NCI-H226 (cell line): Measurements from ENCODE around the gene PPP2R5A.
"Not testable (repeated sequence)": the region's sequence is repeated elsewhere in the genome, so short reads cannot be mapped to it uniquely, and the experiment has no call there.

ENCODE experiments used
- DNase-seq: peaks from one replicate; pipeline ENCODE4 v3.0.0-alpha.2; 2015

The PPP2R5A gene

GRCh38 chr1:212364985-212365384, 79.8 kb downstream of the PPP2R5A start:
- DNase-seq = no peak

DNA sequence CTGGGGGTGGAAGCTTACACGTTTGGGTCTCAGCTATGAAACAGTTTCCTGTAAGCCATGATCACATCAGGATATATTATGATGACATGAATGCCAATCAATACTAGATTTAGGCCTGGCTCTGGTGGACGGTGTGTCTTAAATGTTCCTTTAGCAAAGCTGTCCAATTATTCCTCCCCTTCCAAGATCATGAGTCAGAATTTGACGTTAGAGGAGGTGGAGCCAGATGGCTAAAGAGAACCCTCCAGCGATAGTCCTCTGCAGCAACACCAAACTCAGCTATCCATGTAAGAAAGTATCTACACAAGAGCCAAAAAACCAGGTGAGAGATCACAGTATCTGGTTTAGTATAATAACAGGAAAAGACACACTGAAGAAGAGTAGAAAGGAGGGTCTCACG, 81.7 kb downstream of the PPP2R5A start:
- DNase-seq = no peak

GRCh38 chr1:212367474-212368072, 82.4 kb downstream of the PPP2R5A start:
- DNase-seq = no peak

DNA sequence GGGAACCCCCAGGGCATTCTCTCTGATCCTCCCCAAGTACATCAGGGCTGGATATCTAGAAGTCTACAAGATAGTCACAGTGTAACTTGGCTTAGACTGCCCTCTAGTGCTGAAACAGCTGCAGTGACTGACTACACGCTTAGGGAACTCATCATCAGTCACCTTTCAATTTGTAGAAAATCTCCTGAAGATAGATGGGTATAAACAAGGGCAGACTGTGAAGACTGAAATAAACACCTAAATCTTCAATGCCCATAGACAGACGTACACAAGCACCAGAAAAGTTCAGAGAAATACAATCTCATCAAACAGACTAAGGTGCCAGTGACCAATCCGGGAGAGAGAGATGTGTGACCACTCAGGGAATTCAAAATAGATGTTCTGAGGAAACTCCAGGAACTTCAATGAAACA, 82.9 kb downstream of the PPP2R5A start:
- peak; percentile 48 for DNase-seq

- no peak for DNase-seq
Observed at GRCh38 chr1:212375986-212376385, 90.8 kb downstream of the PPP2R5A start.

- DNase-seq = no peak
Observed at GRCh38 chr1:212377644-212378043, 92.4 kb downstream of the PPP2R5A start.

GRCh38 chr1:212379366-212379765, 94.2 kb downstream of the PPP2R5A start:
- DNase-seq = no peak

GRCh38 chr1:212381397-212382035, 96.3 kb downstream of the PPP2R5A start:
- DNase-seq = no peak

DNA sequence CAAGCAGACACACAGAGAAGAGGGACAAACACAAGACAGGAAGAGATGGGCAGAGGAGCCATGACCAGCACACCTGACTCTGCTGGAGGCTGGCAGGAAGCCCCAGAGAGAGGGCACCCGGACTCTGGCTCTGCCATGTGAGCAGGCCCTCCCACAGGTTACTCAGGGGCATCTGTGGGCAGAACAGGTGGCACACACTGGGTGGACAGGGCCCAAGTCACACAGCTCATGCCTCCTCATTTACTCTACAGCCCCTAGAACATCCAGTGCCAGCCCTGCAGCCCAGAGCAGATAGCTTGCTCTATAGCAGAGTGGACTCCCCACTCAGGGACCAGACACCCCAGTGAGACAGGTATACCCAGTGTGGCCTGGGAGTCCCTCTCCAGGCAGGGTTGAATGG, 100.8 kb downstream of the PPP2R5A start:
- DNase-seq = no peak

DNA sequence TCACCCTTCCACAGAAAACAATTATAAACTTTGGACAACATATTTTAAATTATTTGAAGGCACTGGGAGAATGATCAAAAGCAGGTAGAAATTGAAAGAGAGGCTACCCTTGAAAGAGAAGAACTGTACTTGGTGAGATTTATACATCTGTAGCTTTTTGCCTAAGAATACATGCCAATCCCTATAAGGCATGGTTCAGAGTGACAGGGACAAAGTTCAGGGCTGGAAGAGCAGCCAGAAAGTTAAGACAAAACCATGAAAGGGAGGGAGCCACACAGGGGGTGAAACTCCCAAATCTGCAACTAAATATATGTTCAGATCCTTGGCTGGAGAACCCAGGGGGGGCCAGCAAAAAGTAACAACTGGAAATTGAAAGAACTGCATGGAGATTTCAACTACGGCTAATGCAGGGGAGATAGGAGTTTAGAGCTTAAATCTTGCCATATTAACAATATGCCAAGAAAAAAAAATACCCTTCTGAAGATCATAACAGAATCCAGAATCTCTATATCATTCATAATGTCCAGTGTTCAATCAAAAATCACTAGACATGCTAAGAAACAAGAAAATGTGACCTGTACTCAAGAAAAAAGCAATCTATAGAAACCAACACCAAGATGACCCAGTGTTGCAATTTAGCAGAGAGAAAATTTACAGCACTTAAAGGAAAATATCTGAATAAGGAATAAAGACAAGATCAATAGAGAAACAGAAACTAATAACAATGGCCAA, 103.9 kb downstream of the PPP2R5A start:
- no peak for DNase-seq

DNA sequence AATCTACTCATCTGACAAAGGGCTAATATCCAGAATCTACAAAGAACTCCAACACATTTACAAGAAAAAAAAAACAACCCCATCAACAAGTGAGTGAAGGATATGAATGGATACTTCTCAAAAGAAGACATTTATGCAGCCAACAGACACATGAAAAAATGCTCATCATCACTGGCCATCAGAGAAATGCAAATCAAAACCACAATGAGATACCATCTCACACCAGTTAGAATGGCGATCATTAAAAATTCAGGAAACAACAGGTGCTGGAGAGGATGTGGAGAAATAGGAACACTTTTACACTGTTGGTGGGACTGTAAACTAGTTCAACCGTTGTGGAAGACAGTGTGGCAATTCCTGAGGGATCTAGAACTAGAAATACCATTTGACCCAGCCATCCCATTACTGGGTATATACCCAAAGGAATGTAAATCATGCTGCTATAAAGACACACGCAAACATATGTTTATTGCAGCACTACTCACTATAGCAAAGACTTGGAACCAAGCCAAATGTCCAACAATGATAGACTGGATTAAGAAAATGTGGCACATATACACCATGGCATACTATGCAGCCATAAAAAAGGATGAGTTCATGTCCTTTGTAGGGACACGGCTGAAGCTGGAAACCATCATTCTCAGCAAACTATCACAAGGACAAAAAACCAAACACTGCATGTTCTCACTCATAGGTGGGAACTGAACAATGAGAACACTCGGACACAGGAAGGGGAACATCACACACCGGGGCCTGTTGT, 110.6 kb downstream of the PPP2R5A start:
- DNase-seq = not testable (repeated sequence)

GRCh38 chr1:212396638-212397037, 111.4 kb downstream of the PPP2R5A start:
- no peak for DNase-seq

GRCh38 chr1:212397171-212397570, 112.0 kb downstream of the PPP2R5A start:
- no peak for DNase-seq

- DNase-seq = no peak
Observed at GRCh38 chr1:212401042-212401441, 115.8 kb downstream of the PPP2R5A start.

DNA sequence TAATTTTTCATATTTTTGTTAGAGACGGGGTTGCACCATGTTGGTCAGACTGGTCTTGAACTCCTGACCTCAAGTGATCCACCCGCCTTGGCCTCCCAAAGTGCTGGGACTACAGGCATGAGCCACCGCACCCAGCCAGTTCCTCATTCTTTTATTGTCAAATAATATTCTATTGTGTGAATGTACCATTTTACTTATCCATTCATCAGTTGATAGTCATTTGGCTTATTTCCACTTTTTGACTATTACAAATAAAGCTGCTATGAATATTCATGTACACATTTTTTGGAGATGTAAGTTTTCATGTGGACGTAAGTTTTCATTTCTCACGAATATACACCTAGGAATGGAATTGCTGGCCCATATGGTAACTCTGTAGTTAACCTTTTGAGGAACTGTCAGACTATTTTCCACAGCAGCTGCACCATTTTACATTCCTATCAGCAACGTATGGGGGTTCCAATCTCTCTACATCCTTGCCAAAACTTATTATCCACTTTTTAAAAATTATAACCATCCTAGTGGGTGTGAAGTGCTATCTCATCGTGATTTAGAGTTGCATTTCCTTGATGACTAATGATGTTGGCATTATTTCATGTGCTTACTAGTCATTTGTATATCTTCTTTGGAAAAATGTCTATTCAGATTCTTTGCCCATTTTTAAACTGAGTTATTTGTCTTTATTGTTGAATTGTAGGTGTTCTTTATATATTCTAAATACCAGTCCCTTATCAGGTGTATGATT, 116.8 kb downstream of the PPP2R5A start:
- DNase-seq = peak; percentile 62

- no peak for DNase-seq
Observed at GRCh38 chr1:212402666-212403321, 117.6 kb downstream of the PPP2R5A start.

DNA sequence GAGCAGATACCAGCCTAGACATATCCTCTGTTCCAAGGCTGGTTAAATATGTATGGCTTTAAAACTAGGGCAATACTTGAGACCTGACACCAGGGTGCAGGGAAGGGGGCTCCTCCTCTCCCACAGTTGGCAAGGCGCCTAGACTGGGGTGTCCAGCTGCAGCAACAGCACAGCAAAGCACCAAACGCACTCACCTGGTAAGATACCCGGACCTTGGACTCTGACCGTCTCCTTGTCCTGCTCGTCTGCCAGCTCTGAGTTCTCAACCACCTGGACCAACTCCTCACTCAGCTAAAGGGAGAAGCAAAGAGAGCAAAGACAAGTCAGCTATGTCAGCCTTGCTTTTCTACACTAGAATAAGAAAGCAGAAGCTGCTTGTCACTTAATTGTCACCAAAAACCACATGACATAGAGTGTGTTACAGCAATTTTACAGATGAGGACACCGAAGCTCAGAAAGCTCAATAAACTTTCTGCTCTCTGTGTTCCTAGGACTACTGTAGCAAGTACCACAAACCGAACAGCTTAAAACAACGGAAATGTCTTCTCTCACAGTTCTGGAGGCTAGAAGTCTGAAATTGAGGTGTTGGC, 125.1 kb downstream of the PPP2R5A start:
- DNase-seq = no peak
